HepG2 (cell line): ENCODE results near the gene SLC24A2. TPM values are rescaled to one million over a fixed set of nuclear protein-coding genes. Genes with fewer than 3 reads are reported as not detected.

Source experiments
- ATAC-seq: fragments of 200-7000 bp; cut with Tn5 transposase; 3 replicates; pipeline ENCODE4 v1.9.1; 2020; ENCODE audit warnings: mild to moderate bottlenecking, moderate library complexity
- BruUV-seq: library from RNA; stranded (reverse); fragments of 400-500 nt; replicated peaks from 2 replicates; lab custom pipeline; 2021; lab: Mats Ljungman, UMichigan
- CTCF ChIA-PET: fragments of 300-600 bp; formaldehyde crosslinking; extraction: SDS; loops from one replicate; lab custom pipeline; 2021; ENCODE audit warnings: low total read pairs, inconsistent platforms, low intra/inter-chr PET ratio; lab: Yijun Ruan, JAX
- POLR2A ChIA-PET: fragments of 350-600 bp; sonication (Branson Sonifier 250); formaldehyde crosslinking; loops from one replicate; lab custom pipeline; 2020; ENCODE audit warnings: antibody characterized with exemption, inconsistent platforms; lab: Yijun Ruan, JAX
- DNase-seq: peaks from one replicate; pipeline ENCODE4 v3.0.0-alpha.2; 2015; ENCODE audit warnings: low spot score
- FAIRE-seq: peaks from 3 replicates; lab custom pipeline; 2011; peaks lifted over from hg19 to GRCh38; lab: Jason Lieb, UNC
- H2AFZ ChIP-seq: one replicate; pipeline ENCODE4 v1.6.1; 2011; ENCODE audit warnings: low read length, inconsistent platforms
- H3K27ac ChIP-seq: fragments of 300-600 bp; 3 replicates; pipeline ENCODE4 v1.8.0; 2011; ENCODE audit warnings: mixed run types, mild to moderate bottlenecking, mixed read lengths, low read length, inconsistent platforms; ENCODE audit not compliant: insufficient read depth; ENCODE audit errors: extremely low read length
- H3K27me3 ChIP-seq, 2 experiments: fragments of 200-600 bp in 1 of 2; 2 replicates in 1 of 2; 3 replicates in 1 of 2; pipeline versions ENCODE4 v1.6.0 to v1.8.0; 2011; ENCODE audit warnings: low read length in 2 of 2, mild to moderate bottlenecking in 2 of 2, moderate library complexity in 2 of 2, inconsistent platforms in 1 of 2; ENCODE audit not compliant: insufficient read depth in 2 of 2, control insufficient read depth in 1 of 2
- H3K36me3 ChIP-seq, 2 experiments: fragments of 200-600 bp in 1 of 2; replicated peaks in 1 of 2; 2 replicates in 1 of 2; 3 replicates in 1 of 2; pipeline versions ENCODE4 v1.5.1 to v1.8.0; 2011; ENCODE audit warnings: low read length in 2 of 2, inconsistent platforms in 1 of 2; ENCODE audit not compliant: insufficient read depth in 2 of 2, control insufficient read depth in 1 of 2
- H3K4me1 ChIP-seq: 2 replicates; pipeline ENCODE4 v1.5.1; 2012; ENCODE audit warnings: low read length, inconsistent platforms; ENCODE audit not compliant: insufficient read depth
- H3K4me2 ChIP-seq: 2 replicates; pipeline ENCODE4 v1.6.0; 2011; ENCODE audit warnings: low read depth, low read length, inconsistent platforms
- H3K4me3 ChIP-seq, 3 experiments: fragments of 200-600 bp in 1 of 3; sonication (generic), shearing (Covaris generic) in 1 of 3; replicated peaks in 1 of 3; 2 replicates each; pipeline ENCODE4 v1.5.1; 2011 to 2016; ENCODE audit warnings: low read length in 3 of 3, inconsistent platforms in 2 of 3, low read depth in 2 of 3, mild to moderate bottlenecking in 2 of 3, control low read depth in 1 of 3, mixed read lengths in 1 of 3; ENCODE audit not compliant: insufficient read depth in 1 of 3
- H3K79me2 ChIP-seq: one replicate; pipeline ENCODE4 v1.6.1; 2011; ENCODE audit warnings: low read length, inconsistent platforms; ENCODE audit not compliant: insufficient read depth
- H3K9ac ChIP-seq: 2 replicates; pipeline ENCODE4 v1.6.0; 2011; ENCODE audit warnings: mild to moderate bottlenecking, low read depth, low read length, inconsistent platforms; ENCODE audit not compliant: insufficient read depth
- H3K9me3 ChIP-seq: 2 replicates; pipeline ENCODE4 v1.5.1; 2012; ENCODE audit warnings: mild to moderate bottlenecking, low read length
- H4K20me1 ChIP-seq: 2 replicates; pipeline ENCODE4 v1.6.0; 2011; ENCODE audit warnings: inconsistent platforms, mild to moderate bottlenecking, low read length, moderate library complexity; ENCODE audit not compliant: insufficient read depth
- CEBPZ ChIP-seq: IDR thresholded peaks from 2 replicates; pipeline ENCODE4 v1.6.1; 2012; ENCODE audit warnings: low read length, improper control_type of control experiment
- CHCHD3 ChIP-seq: sonication (generic); formaldehyde crosslinking; IDR thresholded peaks from 2 replicates; pipeline ENCODE4 v1.8.0; 2022; ENCODE audit warnings: mild to moderate bottlenecking, missing genetic modification reagents, moderate library complexity
- GFI1 ChIP-seq: sonication (generic); formaldehyde crosslinking; IDR thresholded peaks from 2 replicates; pipeline ENCODE4 v1.5.0; 2020; ENCODE audit warnings: missing genetic modification reagents, mild to moderate bottlenecking, borderline replicate concordance
- PRDM10 ChIP-seq: sonication (generic); formaldehyde crosslinking; IDR thresholded peaks from 2 replicates; pipeline ENCODE4 v1.4.0; 2020; ENCODE audit warnings: low read depth, missing genetic modification reagents
- TFAP4 ChIP-seq: sonication (generic); IDR thresholded peaks from 2 replicates; pipeline ENCODE4 v1.6.1; 2016; ENCODE audit warnings: low read depth, borderline replicate concordance
- TFDP2 ChIP-seq: sonication (generic); formaldehyde crosslinking; IDR thresholded peaks from 2 replicates; pipeline ENCODE4 v1.4.0; 2020; ENCODE audit warnings: missing genetic modification reagents
- ZNF101 ChIP-seq: sonication (generic); formaldehyde crosslinking; IDR thresholded peaks from 2 replicates; pipeline ENCODE4 v1.4.0; 2020; ENCODE audit warnings: mild to moderate bottlenecking, low read depth, missing genetic modification reagents, borderline replicate concordance
- ZNF367 ChIP-seq: sonication (generic); formaldehyde crosslinking; IDR thresholded peaks from 2 replicates; pipeline ENCODE4 v1.4.0; 2020; ENCODE audit warnings: missing genetic modification reagents, borderline replicate concordance
- ZNF567 ChIP-seq: sonication (generic); formaldehyde crosslinking; IDR thresholded peaks from 2 replicates; pipeline ENCODE4 v1.8.1; 2023; ENCODE audit warnings: mild to moderate bottlenecking, missing genetic modification reagents, borderline replicate concordance
- WGBS: methylation state at CpG from one replicate; pipeline ENCODE4 v1.1.6; 2017; ENCODE audit warnings: low lambda C conversion rate; 5-methylcytosine and 5-hydroxymethylcytosine counted together
- in situ Hi-C: cut with HindIII; loops from 2 replicates; pipeline ENCODE4 v1.10.0; 2017; ENCODE audit warnings: low pct_unique_long_range_greater_than_20kb; ENCODE audit not compliant: extremely low pct_ligation_motif_present
- intact Hi-C: fragments of 100-400 bp; cut with micrococcal nuclease; formaldehyde crosslinking; loops from one replicate; pipeline ENCODE4 v1.10.0; 2022; ENCODE audit not compliant: unreplicated experiment
- polyA plus RNA-seq, 8 experiments: library from polyadenylated mRNA; depleted of rRNA in 3 of 8; stranded (reverse) in 7 of 8; unstranded in 1 of 8; fragments of >200 nt; fragmentation: Illumina TruSeq in 4 of 8; extraction: Trizol in 4 of 8; gene quantifications; 2 replicates each; pipeline versions ENCODE4 v1.2.1 to v1.2.3, GENCODE V29; 2011 to 2016; ENCODE audit warnings: low read depth in 4 of 8, missing spikeins in 1 of 8, mixed read lengths in 1 of 8; ENCODE audit not compliant: insufficient read depth in 1 of 8
- total RNA-seq, 5 experiments: library from RNA; depleted of rRNA; stranded (reverse); fragments of >200 nt; fragmentation: Illumina TruSeq; extraction: Trizol; gene quantifications; 2 replicates each; pipeline ENCODE4 v1.2.3, GENCODE V29; 2016; ENCODE audit warnings: low read depth in 1 of 5
- TF ChIP-seq, protein P1 (sequence below): sonication (generic); formaldehyde crosslinking; IDR thresholded peaks from 2 replicates; pipeline ENCODE4 v1.5.0; 2020; ENCODE audit warnings: mild to moderate bottlenecking, missing genetic modification reagents

SLC24A2 gene
- total and polyA plus RNA-seq, 2 of the 13 experiments (the other 11 are each of a cell fraction or from before 2014, with no cell fraction given) = under 0.01 TPM; not detected in 1

DNA sequence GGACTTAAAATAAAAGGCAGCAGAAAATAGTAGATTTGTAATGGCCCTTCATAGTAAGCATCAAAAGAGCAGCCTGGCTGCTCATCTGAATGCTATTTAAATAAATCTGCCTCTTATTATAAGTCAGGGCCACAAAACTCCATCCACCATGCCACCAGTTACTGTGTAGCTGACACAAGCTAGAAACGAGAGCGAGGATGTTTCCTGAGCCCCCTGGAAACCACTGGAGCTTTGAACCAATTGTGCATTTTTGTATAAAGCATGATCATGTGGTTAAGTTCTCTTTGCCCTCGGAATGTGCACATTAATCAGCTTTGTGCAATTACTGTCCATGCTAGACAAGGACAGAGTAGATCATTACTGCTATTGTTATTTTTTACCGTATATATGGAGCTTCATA lies 17.4 kb downstream of the SLC24A2 start (continued):
- TF ChIP-seq PRDM10 = no peak

- Histone ChIP-seq H3K27me3 (no peaks in the 10 kb centered on the region), H3K9me3 (no peaks in the 10 kb centered on the region), H3K4me2 (no peak overlapping the region), H3K79me2 (no peaks in the 10 kb centered on the region), H3K4me3 (no peak overlapping the region), H3K4me1 (no peaks in the 10 kb centered on the region), H4K20me1 (no peaks in the 10 kb centered on the region), H3K36me3 (no peaks in the 10 kb centered on the region)
- 7% methylated on average over 5 of the region's 5 CpGs for WGBS
- TF ChIP-seq ZNF367 (CRISPR knock-in tag) (no peak), GFI1 (CRISPR knock-in tag) (no peak), CHCHD3 (no peak), CEBPZ (no peak), TFAP4 (no peak), ZNF101 (CRISPR knock-in tag) (no peak), ZNF567 (CRISPR knock-in tag) (no peak), TFDP2 (CRISPR knock-in tag) (no peak)
- TF ChIP-seq, protein P1, sequence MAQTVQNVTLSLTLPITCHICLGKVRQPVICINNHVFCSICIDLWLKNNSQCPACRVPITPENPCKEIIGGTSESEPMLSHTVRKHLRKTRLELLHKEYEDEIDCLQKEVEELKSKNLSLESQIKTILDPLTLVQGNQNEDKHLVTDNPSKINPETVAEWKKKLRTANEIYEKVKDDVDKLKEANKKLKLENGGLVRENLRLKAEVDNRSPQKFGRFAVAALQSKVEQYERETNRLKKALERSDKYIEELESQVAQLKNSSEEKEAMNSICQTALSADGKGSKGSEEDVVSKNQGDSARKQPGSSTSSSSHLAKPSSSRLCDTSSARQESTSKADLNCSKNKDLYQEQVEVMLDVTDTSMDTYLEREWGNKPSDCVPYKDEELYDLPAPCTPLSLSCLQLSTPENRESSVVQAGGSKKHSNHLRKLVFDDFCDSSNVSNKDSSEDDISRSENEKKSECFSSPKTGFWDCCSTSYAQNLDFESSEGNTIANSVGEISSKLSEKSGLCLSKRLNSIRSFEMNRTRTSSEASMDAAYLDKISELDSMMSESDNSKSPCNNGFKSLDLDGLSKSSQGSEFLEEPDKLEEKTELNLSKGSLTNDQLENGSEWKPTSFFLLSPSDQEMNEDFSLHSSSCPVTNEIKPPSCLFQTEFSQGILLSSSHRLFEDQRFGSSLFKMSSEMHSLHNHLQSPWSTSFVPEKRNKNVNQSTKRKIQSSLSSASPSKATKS (CRISPR knock-in tag) = no peak
- TF ChIP-seq, all 625 proteins: peak for 0
- Histone ChIP-seq H2AFZ (no peak overlapping the region), H3K9ac (no peak overlapping the region), H3K27ac (no peak overlapping the region)
- no peak for ATAC-seq
- in situ Hi-C loops (no loop called here), intact Hi-C loops (no loop called here)
- ChIA-PET POLR2A (no interaction called here), CTCF (no interaction called here)
- FAIRE-seq = no peak
- no TSS peak for BruUV-seq
- no peak for DNase-seq
Measured at GRCh38 chr9:19770973-19771372, 17.9 kb downstream of the SLC24A2 start.
